CD4-positive, CD25-positive, alpha-beta regulatory T cell (primary cell): ENCODE measurements around the gene ARID1B. TPM values are rescaled to one million over a fixed set of nuclear protein-coding genes. Genes with fewer than 3 reads are reported as not detected.

Experiments
- ATAC-seq, 2 donors: fragments of 150-1000 bp; cut with Tn5 transposase; one replicate each; pipeline ENCODE4 v1.10.0; 2021; ENCODE audit warnings: low read depth in 2 of 2, moderate number of reproducible peaks in 2 of 2, moderate library complexity in 1 of 2
- DNase-seq, 3 donors: peaks; one replicate each; pipeline versions ENCODE4 v3.0.0 to v3.0.0-alpha.2; 2012 to 2022; ENCODE audit warnings: mixed read lengths in 1 of 3
- H3K27ac ChIP-seq: one replicate; pipeline ENCODE4 v1.7.0; 2013; ENCODE audit warnings: mild to moderate bottlenecking, low read length; ENCODE audit not compliant: insufficient read depth, poor library complexity, severe bottlenecking
- H3K27me3 ChIP-seq: one replicate; pipeline ENCODE4 v1.7.0; 2013; ENCODE audit warnings: low read length; ENCODE audit not compliant: control insufficient read depth, insufficient read depth
- H3K36me3 ChIP-seq: one replicate; pipeline ENCODE4 v1.7.0; 2013; ENCODE audit warnings: mild to moderate bottlenecking, low read length, moderate library complexity; ENCODE audit not compliant: control insufficient read depth, insufficient read depth
- H3K4me1 ChIP-seq: 2 replicates; pipeline ENCODE4 v1.7.0; 2013; ENCODE audit warnings: mild to moderate bottlenecking, low read length; ENCODE audit not compliant: insufficient read depth, control insufficient read depth, poor library complexity, severe bottlenecking
- H3K4me3 ChIP-seq: one replicate; pipeline ENCODE4 v1.7.0; 2013; ENCODE audit warnings: low read depth, mild to moderate bottlenecking, low read length, moderate library complexity
- H3K9me3 ChIP-seq, 2 experiments: 1 replicate in 1 of 2; 2 replicates in 1 of 2; pipeline ENCODE4 v1.7.0; 2013; ENCODE audit warnings: low read length in 2 of 2, mild to moderate bottlenecking in 1 of 2, moderate library complexity in 1 of 2; ENCODE audit not compliant: control insufficient read depth in 2 of 2
- H3K27ac Mint-ChIP-seq, 3 donors: one replicate each; pipeline ENCODE4 v1.8.0; 2020 to 2022; ENCODE audit warnings: mild to moderate bottlenecking in 3 of 3, mixed read lengths in 3 of 3, moderate library complexity in 2 of 3
- H3K27me3 Mint-ChIP-seq: one replicate; pipeline ENCODE4 v1.8.0; 2022; ENCODE audit warnings: mild to moderate bottlenecking, mixed read lengths
- H3K36me3 Mint-ChIP-seq: one replicate; pipeline ENCODE4 v1.8.0; 2020; ENCODE audit warnings: mixed read lengths
- H3K4me1 Mint-ChIP-seq, 4 donors: one replicate each; pipeline ENCODE4 v1.8.0; 2020 to 2022; ENCODE audit warnings: mixed read lengths in 4 of 4, mild to moderate bottlenecking in 1 of 4
- H3K4me3 Mint-ChIP-seq, 4 donors: one replicate each; pipeline ENCODE4 v1.8.0; 2020 to 2022; ENCODE audit warnings: mild to moderate bottlenecking in 4 of 4, mixed read lengths in 4 of 4, moderate library complexity in 3 of 4
- H3K9me3 Mint-ChIP-seq, 7 donors: one replicate each; pipeline ENCODE4 v1.8.0; 2020 to 2022; ENCODE audit warnings: mixed read lengths in 7 of 7, mild to moderate bottlenecking in 3 of 7, moderate library complexity in 2 of 7
- polyA plus RNA-seq, 4 donors: library from polyadenylated mRNA; unstranded; fragments of 300-500 nt; fragmentation: Illumina TruSeq; gene quantifications; one replicate each; pipeline ENCODE4 v1.2.3, GENCODE V29; 2021
- total RNA-seq: library from RNA; stranded (reverse); gene quantifications from one replicate; pipeline ENCODE4 v1.2.3, GENCODE V29; 2022

Gene ARID1B
- total and polyA plus RNA-seq, 5 donors from 2014 or later: 9.8 to 186 (median 12.4) TPM

GRCh38 chr6:157224178-157224950 is 447.2 kb downstream of the ARID1B start:
- peaks cover 5 to 44% (median 15%) of the 10 kb centered on the region in 4 donors for H3K4me1 Mint-ChIP-seq
- H3K27ac Mint-ChIP-seq: peak overlapping the region in 1 of 3 donors; percentile 54
- Histone ChIP-seq H3K36me3 (no peaks in the 10 kb centered on the region), H3K27ac (no peak overlapping the region), H3K9me3 (no peaks in the 10 kb centered on the region), H3K4me3 (no peak overlapping the region), H3K4me1 (peaks cover 30% of the 10 kb centered on the region), H3K27me3 (no peaks in the 10 kb centered on the region)
- H3K27me3 Mint-ChIP-seq: peaks cover 4% of the 10 kb centered on the region
- H3K36me3 Mint-ChIP-seq: no peaks in the 10 kb centered on the region
- DNase-seq (no peak), ATAC-seq (no peak)
- H3K4me3 Mint-ChIP-seq: peak overlapping the region in 2 of 4 donors; percentile 23 to 56
- peaks cover 0 to 2% (median 0%) of the 10 kb centered on the region in 7 donors for H3K9me3 Mint-ChIP-seq

DNA sequence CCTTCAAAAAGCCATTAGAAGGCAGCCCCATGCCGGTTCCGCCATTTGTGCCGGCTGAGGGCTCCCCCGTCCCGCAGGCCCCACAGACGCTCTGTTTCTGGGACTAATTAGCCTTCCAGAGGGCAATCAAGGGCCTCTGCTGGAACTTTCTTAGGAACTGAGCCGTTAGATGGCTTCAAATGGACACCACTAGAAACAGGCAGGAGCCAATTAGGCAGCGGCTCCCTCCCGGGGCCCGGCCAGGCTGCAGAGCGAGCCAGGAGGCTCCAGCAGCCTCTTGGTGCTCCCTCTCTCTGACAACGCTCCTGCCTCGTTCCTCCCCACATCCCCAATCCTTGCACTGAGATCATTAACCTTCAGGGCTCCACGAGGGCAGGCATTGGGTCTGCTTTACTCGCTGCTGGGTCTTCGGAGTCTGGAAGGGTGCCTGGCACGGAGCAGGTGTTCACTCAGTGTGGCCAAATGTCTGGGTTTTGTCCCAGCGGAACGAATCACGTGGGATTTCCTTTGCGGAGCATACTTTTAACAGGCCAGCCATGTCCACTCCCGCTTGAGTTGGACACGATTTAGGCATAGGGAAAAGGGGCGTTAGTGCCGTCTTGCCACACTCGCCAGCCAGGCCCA is 447.9 kb downstream of the ARID1B start:
- peaks cover 30% of the 10 kb centered on the region for H3K4me1 ChIP-seq
- H3K27ac Mint-ChIP-seq: no peak overlapping the region
- H3K4me3 ChIP-seq: no peak overlapping the region
- H3K9me3 ChIP-seq: no peaks in the 10 kb centered on the region
- H3K27me3 Mint-ChIP-seq: peaks cover 11% of the 10 kb centered on the region
- H3K4me1 Mint-ChIP-seq: peaks cover 3 to 43% (median 15%) of the 10 kb centered on the region in 4 donors
- DNase-seq (no peak), ATAC-seq (no peak)
- no peak overlapping the region for H3K4me3 Mint-ChIP-seq
- H3K36me3 Mint-ChIP-seq: no peaks in the 10 kb centered on the region
- H3K27me3 ChIP-seq: no peaks in the 10 kb centered on the region
- peaks cover 0 to 2% (median 0%) of the 10 kb centered on the region in 7 donors for H3K9me3 Mint-ChIP-seq
- H3K27ac ChIP-seq: no peak overlapping the region
- no peaks in the 10 kb centered on the region for H3K36me3 ChIP-seq

GRCh38 chr6:157225575-157225995 is 448.4 kb downstream of the ARID1B start:
- no peak overlapping the region for H3K27ac ChIP-seq
- H3K9me3 ChIP-seq: no peaks in the 10 kb centered on the region
- H3K4me1 ChIP-seq: peaks cover 28% of the 10 kb centered on the region
- ATAC-seq (no peak), DNase-seq (no peak)
- Mint-ChIP-seq H3K4me3 (no peak overlapping the region), H3K9me3 (peaks cover 0 to 2% (median 0%) of the 10 kb centered on the region in 7 donors), H3K4me1 (peaks cover 0 to 42% (median 14%) of the 10 kb centered on the region in 4 donors), H3K27me3 (peaks cover 13% of the 10 kb centered on the region), H3K36me3 (no peaks in the 10 kb centered on the region), H3K27ac (no peak overlapping the region)
- H3K36me3 ChIP-seq: no peaks in the 10 kb centered on the region
- H3K4me3 ChIP-seq: no peak overlapping the region
- H3K27me3 ChIP-seq: no peaks in the 10 kb centered on the region

DNA sequence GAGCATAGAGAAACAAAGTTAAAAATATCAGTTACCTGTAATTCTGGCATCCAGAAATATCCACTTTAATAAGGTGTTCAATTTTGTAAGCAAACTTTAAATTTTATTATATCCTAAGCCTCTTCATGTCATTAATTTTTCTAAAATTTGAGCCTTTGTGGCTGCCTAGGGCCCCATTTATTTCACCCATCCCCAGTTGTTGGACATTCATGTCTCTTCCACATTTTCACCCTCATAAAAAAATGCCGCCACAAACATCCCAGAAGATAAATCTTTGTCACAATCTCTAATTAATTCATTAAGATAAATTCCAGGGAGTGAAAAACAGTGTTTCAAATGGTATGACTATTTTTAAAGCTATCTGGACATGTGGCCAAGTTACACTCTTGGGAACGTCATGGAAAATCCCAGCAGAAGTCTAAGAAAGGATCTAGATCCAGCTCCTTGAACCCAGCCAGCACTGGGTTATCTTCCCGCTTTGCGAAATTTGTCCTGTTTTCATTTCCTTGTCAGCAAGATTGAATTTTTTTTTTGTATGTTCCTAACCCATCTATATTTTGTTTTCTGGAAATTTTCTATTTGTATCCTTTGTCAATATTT is 448.9 kb downstream of the ARID1B start:
- H3K4me1 ChIP-seq: peaks cover 23% of the 10 kb centered on the region
- no peak overlapping the region for H3K4me3 ChIP-seq
- no peak for DNase-seq
- H3K27me3 ChIP-seq: no peaks in the 10 kb centered on the region
- Mint-ChIP-seq H3K4me1 (peaks cover 0 to 36% (median 11%) of the 10 kb centered on the region in 4 donors), H3K9me3 (peaks cover 0 to 2% (median 0%) of the 10 kb centered on the region in 7 donors), H3K27ac (no peak overlapping the region), H3K36me3 (no peaks in the 10 kb centered on the region), H3K27me3 (peaks cover 13% of the 10 kb centered on the region), H3K4me3 (no peak overlapping the region)
- no peaks in the 10 kb centered on the region for H3K36me3 ChIP-seq
- no peak for ATAC-seq
- no peak overlapping the region for H3K27ac ChIP-seq
- H3K9me3 ChIP-seq: no peaks in the 10 kb centered on the region

DNA sequence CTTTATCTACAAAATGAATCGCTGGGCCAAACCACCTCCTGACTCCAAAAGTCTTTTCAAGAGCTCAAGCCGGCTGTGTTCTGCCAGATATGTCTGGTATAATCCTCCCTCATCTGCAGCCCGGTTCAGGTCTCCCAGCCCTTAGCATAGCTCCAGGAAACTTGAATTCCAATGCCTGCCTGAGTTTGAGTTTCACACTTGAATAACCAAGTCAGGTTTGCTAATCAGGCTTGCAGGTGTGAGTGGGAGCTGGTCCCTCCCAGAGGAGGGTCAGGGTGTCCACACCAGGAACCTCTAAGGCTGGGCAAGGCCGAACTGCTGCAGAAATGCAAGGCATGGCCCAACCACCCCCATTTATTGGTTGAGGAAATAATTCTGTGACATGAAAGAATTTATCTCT is 449.6 kb downstream of the ARID1B start:
- no peak overlapping the region for H3K4me3 ChIP-seq

GRCh38 chr6:157227202-157228166 is 450.3 kb downstream of the ARID1B start:
- Histone ChIP-seq H3K4me3 (no peak overlapping the region), H3K27ac (no peak overlapping the region), H3K36me3 (no peaks in the 10 kb centered on the region), H3K9me3 (no peaks in the 10 kb centered on the region), H3K4me1 (peaks cover 16% of the 10 kb centered on the region), H3K27me3 (no peaks in the 10 kb centered on the region)
- Mint-ChIP-seq H3K36me3 (no peaks in the 10 kb centered on the region), H3K4me1 (peaks cover 0 to 28% (median 8%) of the 10 kb centered on the region in 4 donors), H3K9me3 (peaks cover 0 to 3% (median 0%) of the 10 kb centered on the region in 7 donors), H3K4me3 (peak overlapping the region in 1 of 4 donors; percentile 9), H3K27ac (no peak overlapping the region), H3K27me3 (peaks cover 23% of the 10 kb centered on the region)
- DNase-seq: peak in 1 of 3 donors; percentile 75
- no peak for ATAC-seq

More for the DNA sequence above, 449.6 kb downstream of the ARID1B start:
- Mint-ChIP-seq H3K27ac (no peak overlapping the region), H3K27me3 (peaks cover 16% of the 10 kb centered on the region), H3K4me3 (no peak overlapping the region), H3K9me3 (peaks cover 0 to 2% (median 0%) of the 10 kb centered on the region in 7 donors), H3K4me1 (peaks cover 0 to 31% (median 10%) of the 10 kb centered on the region in 4 donors), H3K36me3 (no peaks in the 10 kb centered on the region)
- ATAC-seq (no peak), DNase-seq (no peak)
- H3K27me3 ChIP-seq: no peaks in the 10 kb centered on the region
- no peaks in the 10 kb centered on the region for H3K9me3 ChIP-seq
- no peak overlapping the region for H3K27ac ChIP-seq
- peaks cover 18% of the 10 kb centered on the region for H3K4me1 ChIP-seq
- H3K36me3 ChIP-seq: no peaks in the 10 kb centered on the region
